ENCODE results near the gene PAX3.

- TF ChIP-seq CTCF (IDR thresholded peaks at IDR 0.05) = no peak
- no peak for TF ChIP-seq POLR2AphosphoS5 (IDR thresholded peaks at IDR 0.05; ENCODE audit: insufficient read depth in 1 of 2, low read depth in 1 of 2)
- TF ChIP-seq POLR2A (IDR thresholded peaks at IDR 0.05) = no peak
Measured at GRCh38 chr2:222307978-222308730, 9.4 kb upstream of the PAX3 start.

All from vagina (tissue), 2 donors.